MCF 10A (cell line): ENCODE results near the gene CBX3. TPM values are rescaled to one million over a fixed set of nuclear protein-coding genes. Genes with fewer than 3 reads are reported as not detected.

Experiments
- BruUV-seq: library from RNA; stranded (reverse); fragments of 400-500 nt; replicated peaks from 2 replicates; lab custom pipeline; 2021; lab: Mats Ljungman, UMichigan
- CTCF ChIA-PET: fragments of 300-600 bp; sonication (Branson Sonifier 250); formaldehyde crosslinking; extraction: SDS; loops from one replicate; lab custom pipeline; 2021; ENCODE audit warnings: antibody characterized with exemption, inconsistent platforms; lab: Yijun Ruan, JAX
- POLR2A ChIA-PET: fragments of 300-600, 350-650 bp; sonication (Branson Sonifier 250); formaldehyde crosslinking; extraction: SDS; loops from one replicate; lab custom pipeline; 2020; ENCODE audit warnings: antibody characterized with exemption, inconsistent platforms; lab: Yijun Ruan, JAX
- DNase-seq: peaks from one replicate; pipeline ENCODE4 v3.0.0-alpha.2; 2018; ENCODE audit not compliant: unreplicated experiment
- H3K27ac Mint-ChIP-seq: one replicate; pipeline ENCODE4 v1.8.0; 2022; ENCODE audit warnings: mild to moderate bottlenecking, low read depth, mixed read lengths; ENCODE audit not compliant: unreplicated experiment
- H3K27me3 Mint-ChIP-seq: one replicate; pipeline ENCODE4 v1.8.0; 2022; ENCODE audit warnings: mixed read lengths; ENCODE audit not compliant: insufficient read depth, unreplicated experiment
- H3K36me3 Mint-ChIP-seq: one replicate; pipeline ENCODE4 v1.8.0; 2022; ENCODE audit warnings: mild to moderate bottlenecking, moderate library complexity, mixed read lengths; ENCODE audit not compliant: insufficient read depth, unreplicated experiment
- H3K4me1 Mint-ChIP-seq: one replicate; pipeline ENCODE4 v1.8.0; 2022; ENCODE audit warnings: mixed read lengths; ENCODE audit not compliant: insufficient read depth, unreplicated experiment
- H3K4me3 Mint-ChIP-seq: one replicate; pipeline ENCODE4 v1.8.0; 2022; ENCODE audit warnings: mild to moderate bottlenecking, moderate library complexity, mixed read lengths; ENCODE audit not compliant: unreplicated experiment
- H3K9me3 Mint-ChIP-seq: one replicate; pipeline ENCODE4 v1.8.0; 2022; ENCODE audit warnings: mixed read lengths; ENCODE audit not compliant: unreplicated experiment
- CTCF ChIP-seq: fragments of 200-600 bp; IDR thresholded peaks from one replicate; pipeline ENCODE4 v1.8.0; 2022; ENCODE audit warnings: antibody characterized with exemption, mild to moderate bottlenecking; ENCODE audit not compliant: unreplicated experiment
- intact Hi-C: fragments of 100-400 bp; cut with micrococcal nuclease; formaldehyde crosslinking; loops from 2 replicates; pipeline ENCODE4 v1.14.1; 2022
- total RNA-seq: library from RNA; stranded (reverse); gene quantifications from 2 replicates; pipeline ENCODE4 v1.2.3, GENCODE V29; 2022

Gene CBX3
- total RNA-seq, 1 experiment from 2014 or later: 171 TPM

DNA sequence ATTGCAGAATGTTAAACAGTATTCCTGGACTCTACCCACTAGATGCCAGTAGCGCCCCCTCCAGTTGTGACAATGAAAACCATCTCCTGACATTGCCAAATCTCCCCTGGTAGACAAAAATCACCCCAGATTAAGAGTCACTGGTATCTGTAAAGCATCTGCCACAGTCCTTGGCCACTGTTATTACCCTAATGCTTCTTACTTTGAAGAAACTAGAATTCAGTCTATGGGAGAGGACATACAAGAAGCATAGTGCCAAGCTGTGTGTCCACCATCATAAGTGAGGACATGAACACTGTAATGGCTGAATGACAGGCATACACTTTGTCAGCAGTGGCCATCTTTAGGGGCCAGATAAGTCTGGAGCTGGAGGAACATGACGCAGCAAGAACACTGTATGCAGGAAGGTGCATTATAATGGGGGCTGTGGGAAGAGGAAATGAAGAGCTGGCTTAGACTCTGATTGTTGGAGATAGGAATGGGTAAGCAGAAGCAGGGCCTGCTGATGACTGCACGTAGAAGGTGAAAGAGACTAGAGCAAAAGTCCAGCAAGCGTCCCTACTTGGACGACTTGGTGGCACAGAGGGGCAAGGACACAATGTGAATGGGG lies 32.5 kb downstream of the CBX3 start:
- Mint-ChIP-seq H3K27me3 (no peaks in the 10 kb centered on the region), H3K9me3 (no peaks in the 10 kb centered on the region), H3K4me3 (no peak overlapping the region), H3K4me1 (no peaks in the 10 kb centered on the region), H3K27ac (no peak overlapping the region), H3K36me3 (no peaks in the 10 kb centered on the region)
- POLR2A ChIA-PET: interaction anchor here (0.6 kb wide), 1 partner anchor 191 kb away, joined by 3 read pairs; no protein-coding TSS in a partner anchor
- DNase-seq: no peak
- TF ChIP-seq CTCF: no peak
- intact Hi-C loops: no loop called here
- BruUV-seq: no TSS peak
- CTCF ChIA-PET: no interaction called here

- ChIA-PET CTCF (no interaction called here), POLR2A (interaction anchor here (0.6 kb wide), 1 partner anchor 31 kb away, joined by 3 read pairs; no protein-coding TSS in a partner anchor)
- DNase-seq: peak; percentile 33
- H3K27ac Mint-ChIP-seq: no peak overlapping the region
- H3K9me3 Mint-ChIP-seq: no peaks in the 10 kb centered on the region
- H3K4me3 Mint-ChIP-seq: no peak overlapping the region
- no TSS peak for BruUV-seq
- intact Hi-C loops: no loop called here
- no peaks in the 10 kb centered on the region for H3K27me3 Mint-ChIP-seq
- TF ChIP-seq CTCF: no peak
- no peaks in the 10 kb centered on the region for H3K36me3 Mint-ChIP-seq
- no peaks in the 10 kb centered on the region for H3K4me1 Mint-ChIP-seq
Measured at GRCh38 chr7:26237035-26237807, 35.7 kb downstream of the CBX3 start.

DNA sequence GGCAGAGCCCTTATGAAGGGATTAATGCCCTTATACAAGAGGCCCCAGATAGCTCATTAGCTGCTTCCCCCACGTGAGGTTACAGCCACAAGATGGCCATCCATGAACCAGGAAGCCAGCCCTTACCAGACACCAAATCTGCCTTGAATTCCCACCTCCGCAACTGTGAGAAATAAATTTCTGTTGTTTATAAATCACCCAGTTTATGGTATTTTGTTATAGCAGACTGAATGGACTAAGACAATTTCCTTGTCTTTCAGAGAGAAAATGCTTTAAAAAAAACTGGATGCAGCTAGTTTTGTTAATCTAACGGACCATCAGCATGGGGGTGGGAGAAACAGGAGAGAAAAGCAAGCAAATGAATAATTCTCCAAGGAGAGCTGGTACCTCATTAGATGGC lies 36.5 kb downstream of the CBX3 start:
- BruUV-seq: no TSS peak
- Mint-ChIP-seq H3K27me3 (no peaks in the 10 kb centered on the region), H3K4me1 (no peaks in the 10 kb centered on the region), H3K27ac (no peak overlapping the region), H3K9me3 (no peaks in the 10 kb centered on the region), H3K4me3 (no peak overlapping the region), H3K36me3 (no peaks in the 10 kb centered on the region)
- ChIA-PET CTCF (interaction anchor here (0.6 kb wide), 1 partner anchor 338 kb away, joined by 3 read pairs; no protein-coding TSS in a partner anchor), POLR2A (no interaction called here)
- TF ChIP-seq CTCF: no peak
- no peak for DNase-seq
- intact Hi-C loops: no loop called here

DNA sequence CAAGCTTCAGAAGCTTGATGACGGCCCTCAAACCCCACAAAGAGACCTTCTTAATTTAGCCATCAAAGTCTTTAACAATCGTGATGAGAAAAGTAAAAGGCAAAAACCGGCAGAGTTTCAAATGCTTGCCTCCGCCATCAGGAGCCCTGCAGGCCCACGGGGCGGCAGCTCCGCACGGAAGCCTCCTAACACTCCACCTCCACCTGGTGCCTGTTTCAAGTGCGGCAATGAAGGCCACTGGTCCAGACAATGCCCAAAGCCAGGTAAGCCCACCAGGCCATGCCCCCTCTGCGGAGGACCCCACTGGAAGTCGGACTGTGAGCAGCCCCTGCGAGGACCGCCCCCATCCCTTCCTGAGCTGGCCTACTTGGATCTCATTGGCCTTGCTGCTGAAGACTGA lies 43.6 kb downstream of the CBX3 start:
- H3K27me3 Mint-ChIP-seq: no peaks in the 10 kb centered on the region
- BruUV-seq: no TSS peak

More for the DNA sequence above, 43.6 kb downstream of the CBX3 start:
- POLR2A ChIA-PET: interaction anchor here (0.6 kb wide), 1 partner anchor 45 kb away, joined by 3 read pairs; no protein-coding TSS in a partner anchor
- Mint-ChIP-seq H3K27ac (no peak overlapping the region), H3K4me1 (no peaks in the 10 kb centered on the region), H3K36me3 (no peaks in the 10 kb centered on the region), H3K4me3 (no peak overlapping the region), H3K9me3 (no peaks in the 10 kb centered on the region)
- no peak for TF ChIP-seq CTCF
- CTCF ChIA-PET: interaction anchor here (0.7 kb wide), 1 partner anchor 8 kb away, joined by 3 read pairs; no protein-coding TSS in a partner anchor
- intact Hi-C loops: no loop called here
- no peak for DNase-seq
